ENCODE data around the gene TAOK2.

GRCh38 chr16:29926711-29927052 lies 47.0 kb upstream of the TAOK2 start:
- no peak for TF ChIP-seq CTCF (IDR thresholded peaks at IDR 0.05)
- TF ChIP-seq POLR2A (IDR thresholded peaks at IDR 0.05), result no peak

All from uterus (tissue), 2 donors.